Tibial artery (tissue), 4 donors: Measurements from ENCODE around the gene VSX1.

ENCODE experiments used
- DNase-seq, 2 donors: peaks; one replicate each; pipeline ENCODE4 v3.0.0-alpha.2; 2019
- H3K27ac ChIP-seq, 2 donors: fragments of 200-600 bp; sonication (generic) in 1 of 2; 1 replicate in 1 of 2; 2 replicates in 1 of 2; pipeline ENCODE4 v1.5.1; 2018 to 2019; ENCODE audit warnings: mild to moderate bottlenecking in 1 of 2
- H3K27me3 ChIP-seq, 2 donors: fragments of 200-600 bp; sonication (generic) in 1 of 2; one replicate each; pipeline versions ENCODE4 v1.5.1 to v1.6.0; 2016 to 2019
- H3K36me3 ChIP-seq, 3 donors: fragments of 200-600 bp; sonication (generic) in 2 of 3; one replicate each; pipeline ENCODE4 v1.5.1; 2016 to 2019; ENCODE audit warnings: mild to moderate bottlenecking in 2 of 3
- H3K4me1 ChIP-seq, 4 donors: fragments of 200-600 bp; sonication (generic) in 2 of 4; 1 replicate in 3 of 4; 2 replicates in 1 of 4; pipeline ENCODE4 v1.5.1; 2016 to 2019
- H3K4me3 ChIP-seq, 2 donors: fragments of 200-600 bp; sonication (generic) in 1 of 2; 1 replicate in 1 of 2; 2 replicates in 1 of 2; pipeline ENCODE4 v1.5.1; 2018 to 2019; ENCODE audit warnings: mild to moderate bottlenecking in 2 of 2
- H3K9me3 ChIP-seq, 3 donors: fragments of 200-600 bp; sonication (generic) in 1 of 3; one replicate each; pipeline ENCODE4 v1.5.1; 2016 to 2019
- intact Hi-C: fragments of 100-400 bp; cut with DNase I; formaldehyde crosslinking; loops from one replicate; pipeline ENCODE4 v1.15.0; 2023; ENCODE audit warnings: low total_unique reads
- TF ChIP-seq, protein P1 (sequence below), 2 experiments: fragments of 200-600 bp in 1 of 2; fragments of 450-650 bp in 1 of 2; IDR thresholded peaks; one replicate each; pipeline ENCODE4 v1.5.1; 2017 to 2019; ENCODE audit warnings: antibody characterized with exemption in 2 of 2, mild to moderate bottlenecking in 1 of 2, moderate library complexity in 1 of 2

Gene VSX1

DNA sequence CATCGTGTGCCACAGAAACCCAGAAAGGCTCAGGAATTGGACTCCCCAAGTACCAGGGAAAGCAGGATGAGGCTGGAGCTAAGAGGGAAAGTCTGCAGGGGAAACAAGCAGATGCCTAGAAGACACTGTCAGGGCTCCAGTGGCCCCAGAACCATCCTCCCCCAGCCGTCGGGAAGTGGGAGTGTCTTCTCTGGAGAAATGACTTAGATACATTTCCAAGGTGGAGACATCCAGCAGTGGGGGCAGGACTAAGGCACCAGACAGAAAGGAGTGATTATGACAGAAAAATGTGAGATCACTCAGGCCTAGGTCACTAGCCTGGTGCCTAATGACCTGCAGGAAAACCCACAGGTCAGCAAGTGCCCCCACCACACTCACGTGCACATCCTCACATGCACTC, 36.0 kb upstream of the VSX1 start:
- Histone ChIP-seq H3K36me3 (no peaks in the 10 kb centered on the region), H3K9me3 (no peaks in the 10 kb centered on the region), H3K27me3 (no peaks in the 10 kb centered on the region), H3K4me3 (no peak overlapping the region), H3K27ac (no peak overlapping the region), H3K4me1 (peaks cover 0 to 24% (median 13%) of the 10 kb centered on the region in 4 donors)
- intact Hi-C loops: no loop called here
- DNase-seq: no peak
- TF ChIP-seq, protein P1, sequence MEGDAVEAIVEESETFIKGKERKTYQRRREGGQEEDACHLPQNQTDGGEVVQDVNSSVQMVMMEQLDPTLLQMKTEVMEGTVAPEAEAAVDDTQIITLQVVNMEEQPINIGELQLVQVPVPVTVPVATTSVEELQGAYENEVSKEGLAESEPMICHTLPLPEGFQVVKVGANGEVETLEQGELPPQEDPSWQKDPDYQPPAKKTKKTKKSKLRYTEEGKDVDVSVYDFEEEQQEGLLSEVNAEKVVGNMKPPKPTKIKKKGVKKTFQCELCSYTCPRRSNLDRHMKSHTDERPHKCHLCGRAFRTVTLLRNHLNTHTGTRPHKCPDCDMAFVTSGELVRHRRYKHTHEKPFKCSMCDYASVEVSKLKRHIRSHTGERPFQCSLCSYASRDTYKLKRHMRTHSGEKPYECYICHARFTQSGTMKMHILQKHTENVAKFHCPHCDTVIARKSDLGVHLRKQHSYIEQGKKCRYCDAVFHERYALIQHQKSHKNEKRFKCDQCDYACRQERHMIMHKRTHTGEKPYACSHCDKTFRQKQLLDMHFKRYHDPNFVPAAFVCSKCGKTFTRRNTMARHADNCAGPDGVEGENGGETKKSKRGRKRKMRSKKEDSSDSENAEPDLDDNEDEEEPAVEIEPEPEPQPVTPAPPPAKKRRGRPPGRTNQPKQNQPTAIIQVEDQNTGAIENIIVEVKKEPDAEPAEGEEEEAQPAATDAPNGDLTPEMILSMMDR (IDR thresholded peaks at IDR 0.05): no peak

DNA sequence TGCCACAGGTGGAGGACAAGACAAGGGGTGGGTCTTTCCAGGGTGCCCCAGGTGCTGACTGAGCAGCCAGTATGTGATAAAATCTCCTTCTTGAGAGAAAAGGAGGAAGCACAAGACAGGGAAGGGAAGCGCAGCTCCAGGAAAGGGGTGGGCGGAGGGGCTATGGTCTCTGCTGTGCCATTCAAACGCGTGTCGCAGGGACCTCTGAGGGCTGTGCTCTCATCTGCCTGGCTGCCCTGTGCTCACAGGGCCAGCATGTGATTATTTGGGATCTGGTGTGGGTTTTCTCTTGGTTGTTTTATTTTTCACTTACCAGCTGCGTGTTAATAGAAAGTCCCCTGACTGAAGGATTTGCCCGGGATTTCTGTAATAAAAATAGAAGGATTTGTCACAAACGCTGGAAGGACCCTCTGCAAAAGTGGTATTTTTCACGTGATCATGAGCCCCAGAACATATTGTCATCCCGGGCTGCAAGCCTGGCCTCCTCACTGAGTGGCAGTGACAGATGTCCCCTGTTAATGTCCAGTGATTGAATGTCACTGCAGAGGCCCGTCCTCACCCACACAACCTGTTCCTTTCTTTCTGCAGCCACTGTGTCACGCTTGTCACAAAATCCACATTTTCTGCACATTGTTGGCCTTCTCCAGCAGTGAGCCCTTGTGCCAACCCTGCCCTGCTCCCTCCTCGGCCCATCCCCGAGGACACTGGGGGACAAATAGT, 35.0 kb upstream of the VSX1 start:
- Histone ChIP-seq H3K36me3 (no peaks in the 10 kb centered on the region), H3K4me1 (peaks cover 0 to 24% (median 13%) of the 10 kb centered on the region in 4 donors), H3K9me3 (no peaks in the 10 kb centered on the region), H3K4me3 (no peak overlapping the region), H3K27me3 (no peaks in the 10 kb centered on the region), H3K27ac (no peak overlapping the region)
- no peak for DNase-seq
- TF ChIP-seq, protein P1 (IDR thresholded peaks at IDR 0.05): no peak
- intact Hi-C loops: no loop called here

DNA sequence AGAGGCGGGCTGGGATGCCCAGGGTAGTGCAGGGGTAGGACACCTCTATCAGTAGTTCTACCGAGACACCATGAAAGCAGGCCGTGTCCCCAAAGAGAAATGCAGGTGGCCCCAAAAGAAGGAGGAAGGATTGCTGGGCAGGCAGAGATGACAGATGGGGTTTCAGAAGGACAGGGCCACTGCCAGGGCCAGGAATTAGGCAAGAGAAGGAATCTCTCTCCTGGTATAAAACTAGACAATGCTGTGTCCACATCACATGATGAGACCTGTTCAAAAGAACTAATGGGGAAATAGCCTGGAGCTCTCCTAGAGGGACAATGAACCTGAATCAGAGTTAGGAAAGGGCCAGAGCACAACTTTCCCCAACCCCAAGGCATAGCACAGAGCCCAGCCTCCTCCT, 21.6 kb upstream of the VSX1 start:
- peaks cover 0 to 25% of the 10 kb centered on the region in 2 donors for H3K27me3 ChIP-seq
- no peak for DNase-seq
- TF ChIP-seq, protein P1 (IDR thresholded peaks at IDR 0.05): no peak
- H3K36me3 ChIP-seq: no peaks in the 10 kb centered on the region
- no peak overlapping the region for H3K27ac ChIP-seq
- no peaks in the 10 kb centered on the region for H3K9me3 ChIP-seq
- no peak overlapping the region for H3K4me3 ChIP-seq
- intact Hi-C loops: no loop called here
- H3K4me1 ChIP-seq: no peaks in the 10 kb centered on the region

DNA sequence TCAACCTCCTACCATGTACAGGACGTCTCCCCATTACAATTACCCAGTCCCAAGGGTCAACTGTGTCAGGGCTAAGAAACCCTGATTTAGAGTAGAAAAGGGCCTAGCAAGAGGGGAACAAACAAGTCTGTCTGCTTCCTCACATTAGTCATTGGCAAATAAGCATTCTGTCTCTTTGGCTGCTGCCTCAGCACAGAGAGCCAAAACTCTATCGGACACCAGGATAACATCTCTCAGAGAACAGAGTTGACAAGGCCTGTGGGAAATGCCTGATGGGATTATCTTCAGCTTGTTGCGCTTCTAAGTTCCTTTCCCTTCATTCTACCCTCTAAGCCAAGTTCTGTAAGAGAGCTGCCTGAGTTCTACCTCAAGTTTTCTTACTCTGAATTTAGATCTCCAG, 19.0 kb upstream of the VSX1 start:
- Histone ChIP-seq H3K27me3 (peaks cover 0 to 25% of the 10 kb centered on the region in 2 donors), H3K4me3 (no peak overlapping the region), H3K36me3 (no peaks in the 10 kb centered on the region), H3K4me1 (no peaks in the 10 kb centered on the region), H3K9me3 (no peaks in the 10 kb centered on the region), H3K27ac (no peak overlapping the region)
- intact Hi-C loops: no loop called here
- no peak for DNase-seq
- TF ChIP-seq, protein P1 (IDR thresholded peaks at IDR 0.05): no peak

DNA sequence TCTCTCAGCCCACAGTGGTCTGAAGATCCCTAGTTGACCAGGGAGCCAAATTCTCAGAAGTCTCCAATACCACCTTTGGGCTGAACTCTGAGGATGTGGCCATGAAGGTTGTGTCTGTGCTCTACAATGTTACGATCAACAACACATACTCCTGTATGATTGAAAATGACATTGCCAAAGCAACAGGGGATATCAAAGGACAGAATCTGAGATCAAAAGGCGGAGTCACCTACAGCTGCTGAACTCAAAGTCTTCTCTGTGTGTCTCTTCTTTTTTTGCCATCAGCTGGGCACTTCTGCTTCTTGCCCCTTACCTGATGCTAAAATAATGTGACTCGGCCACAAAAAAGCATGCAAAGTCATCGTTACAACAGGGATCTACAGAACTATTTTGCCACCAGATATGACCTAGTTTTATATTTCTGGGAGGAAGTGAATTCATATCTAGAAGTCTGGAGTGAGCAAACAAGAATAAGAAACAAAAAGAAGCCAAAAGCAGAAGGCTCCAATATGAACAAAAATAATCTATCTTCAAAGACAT, 17.7 kb upstream of the VSX1 start:
- Histone ChIP-seq H3K27ac (no peak overlapping the region), H3K27me3 (peaks cover 0 to 13% of the 10 kb centered on the region in 2 donors), H3K9me3 (no peaks in the 10 kb centered on the region), H3K4me3 (no peak overlapping the region), H3K4me1 (no peaks in the 10 kb centered on the region), H3K36me3 (no peaks in the 10 kb centered on the region)
- TF ChIP-seq, protein P1 (IDR thresholded peaks at IDR 0.05): no peak
- no peak for DNase-seq
- intact Hi-C loops: no loop called here
